GM12878 (cell line): Measurements from ENCODE around the gene ABCB9. TPM values are rescaled to one million over a fixed set of nuclear protein-coding genes. Genes with fewer than 3 reads are reported as not detected.

ENCODE experiments used
- ATAC-seq: fragments of 200-7000 bp; cut with Tn5 transposase; 3 replicates; pipeline ENCODE4 v1.9.1; 2020; ENCODE audit warnings: mild to moderate bottlenecking, moderate library complexity
- BruUV-seq: library from RNA; stranded (reverse); fragments of 400-500 nt; replicated peaks from 2 replicates; lab custom pipeline; 2021; lab: Mats Ljungman, UMichigan
- CTCF ChIA-PET: fragments of 300-600 bp; sonication (Branson Sonifier 250); formaldehyde crosslinking; extraction: SDS; loops from one replicate; lab custom pipeline; 2021; ENCODE audit warnings: inconsistent platforms; lab: Yijun Ruan, JAX
- POLR2A ChIA-PET: fragments of 350-600 bp; formaldehyde crosslinking; extraction: SDS; loops from one replicate; lab custom pipeline; 2021; ENCODE audit warnings: inconsistent platforms; lab: Charles Lee
- RAD21 ChIA-PET: fragments of 300-600 bp; sonication (Branson Sonifier 250); formaldehyde crosslinking; loops from one replicate; lab custom pipeline; 2023; ENCODE audit warnings: antibody characterized with exemption; ENCODE audit not compliant: unreplicated experiment; lab: Charles Lee
- SMC1A ChIA-PET: fragments of 300-600 bp; sonication (Branson Sonifier 250); formaldehyde crosslinking; loops from one replicate; lab custom pipeline; 2023; ENCODE audit not compliant: unreplicated experiment, uncharacterized antibody; lab: Charles Lee
- DNase-seq: peaks from one replicate; pipeline ENCODE4 v3.0.0-alpha.2; 2011; ENCODE audit warnings: low read depth, low spot score
- FAIRE-seq: peaks from 3 replicates; lab custom pipeline; 2011; peaks lifted over from hg19 to GRCh38; lab: Jason Lieb, UNC
- H2AFZ ChIP-seq: 2 replicates; pipeline ENCODE4 v1.6.0; 2011; ENCODE audit warnings: low read depth, low read length, control low read depth; ENCODE audit not compliant: control insufficient read depth
- H3K27ac ChIP-seq: 2 replicates; pipeline ENCODE4 v1.5.1; 2011; ENCODE audit warnings: control low read depth; ENCODE audit not compliant: control insufficient read depth, insufficient read depth
- H3K27me3 ChIP-seq, 2 experiments: replicated peaks in 1 of 2; 2 replicates each; pipeline versions ENCODE4 v1.6.0 to v1.6.1; 2011; ENCODE audit warnings: low read length in 1 of 2; ENCODE audit not compliant: control insufficient read depth in 2 of 2, insufficient read depth in 2 of 2
- H3K36me3 ChIP-seq, 2 experiments: 2 replicates each; pipeline ENCODE4 v1.5.1; 2011; ENCODE audit warnings: low read length in 1 of 2; ENCODE audit not compliant: control insufficient read depth in 2 of 2, insufficient read depth in 2 of 2
- H3K4me1 ChIP-seq: 2 replicates; pipeline ENCODE4 v1.6.1; 2011; ENCODE audit warnings: mild to moderate bottlenecking, low read length, moderate library complexity, mixed read lengths; ENCODE audit not compliant: control insufficient read depth, insufficient read depth
- H3K4me2 ChIP-seq: 2 replicates; pipeline ENCODE4 v1.6.0; 2011; ENCODE audit warnings: control low read depth; ENCODE audit not compliant: control insufficient read depth, insufficient read depth
- H3K4me3 ChIP-seq: fragments of 200-600 bp; sonication (generic); 2 replicates; pipeline ENCODE4 v1.5.1; 2016
- H3K79me2 ChIP-seq: 2 replicates; pipeline ENCODE4 v1.6.0; 2011; ENCODE audit warnings: low read length; ENCODE audit not compliant: control insufficient read depth, insufficient read depth
- H3K9ac ChIP-seq: 2 replicates; pipeline ENCODE4 v1.8.0; 2011; ENCODE audit warnings: low read length, control low read depth, mixed read lengths; ENCODE audit not compliant: control insufficient read depth, insufficient read depth
- H3K9me3 ChIP-seq: replicated peaks from 3 replicates; pipeline ENCODE4 v1.5.1; 2011; ENCODE audit warnings: mild to moderate bottlenecking, low read length; ENCODE audit not compliant: control insufficient read depth, insufficient read depth
- H4K20me1 ChIP-seq: 2 replicates; pipeline ENCODE4 v1.6.0; 2011; ENCODE audit not compliant: control insufficient read depth, insufficient read depth
- CREM ChIP-seq: IDR thresholded peaks from 2 replicates; pipeline ENCODE4 v1.6.1; 2014; ENCODE audit warnings: antibody characterized with exemption, low read depth
- EGR1 ChIP-seq, 2 experiments: IDR thresholded peaks; 1 replicate in 1 of 2; 2 replicates in 1 of 2; pipeline ENCODE4 v1.6.1; 2011 to 2012; ENCODE audit warnings: low read depth in 2 of 2, low read length in 2 of 2, borderline replicate concordance in 1 of 2, mild to moderate bottlenecking in 1 of 2, moderate library complexity in 1 of 2
- EZH2 ChIP-seq: IDR thresholded peaks from 2 replicates; pipeline ENCODE4 v1.6.1; 2012; ENCODE audit warnings: low read depth, mild to moderate bottlenecking, control low read depth, inconsistent platforms, low read length, borderline replicate concordance; ENCODE audit not compliant: control insufficient read depth
- MEF2B ChIP-seq: fragments of 450-650 bp; IDR thresholded peaks from 2 replicates; pipeline ENCODE4 v1.6.1; 2018; ENCODE audit warnings: mild to moderate bottlenecking, moderate library complexity; ENCODE audit not compliant: partially characterized antibody, poor library complexity, severe bottlenecking
- POLR2AphosphoS5 ChIP-seq: IDR thresholded peaks from 2 replicates; pipeline ENCODE4 v1.6.1; 2011; ENCODE audit warnings: mild to moderate bottlenecking, low read length, inconsistent platforms
- SP1 ChIP-seq: IDR thresholded peaks from one replicate; pipeline ENCODE4 v1.6.1; 2011; ENCODE audit warnings: low read depth, low read length
- TBL1XR1 ChIP-seq: IDR thresholded peaks from 2 replicates; pipeline ENCODE4 v1.6.1; 2012; ENCODE audit warnings: low read depth, low read length, improper control_type of control experiment
- WGBS: methylation state at CpG from one replicate; pipeline ENCODE4 v1.1.6; 2016; ENCODE audit warnings: low lambda C conversion rate; ENCODE audit not compliant: insufficient replicate concordance, insufficient coverage; ENCODE audit errors: missing lambda C conversion rate; 5-methylcytosine and 5-hydroxymethylcytosine counted together
- in situ Hi-C: fragments of 300-500 bp; cut with MboI; formaldehyde crosslinking; loops from 9 replicates; pipeline ENCODE4 v1.14.3; 2018; ENCODE audit warnings: mixed read lengths
- intact Hi-C: fragments of 100-400 bp; cut with micrococcal nuclease; formaldehyde crosslinking; loops from one replicate; pipeline ENCODE4 v1.14.2; 2022; ENCODE audit not compliant: unreplicated experiment
- polyA plus RNA-seq, 11 experiments: library from polyadenylated mRNA; depleted of rRNA in 4 of 11; unstranded in 6 of 11; stranded (reverse) in 5 of 11; fragments of >200 nt; fragmentation: Nextera tagmentation in 4 of 11; fragmentation: Illumina TruSeq in 1 of 11; extraction: Ambion mirVana in 4 of 11; extraction: Trizol in 1 of 11; gene quantifications; 1 replicate in 1 of 11; 2 replicates in 10 of 11; pipeline versions ENCODE4 v1.2.1 to v1.2.3, GENCODE V29; 2011 to 2016; ENCODE audit warnings: inconsistent platforms in 2 of 11, missing spikeins in 2 of 11, low read depth in 1 of 11
- total RNA-seq, 4 experiments: library from RNA; depleted of rRNA in 3 of 4; stranded (reverse); fragments of >200 nt in 3 of 4; fragmentation: Illumina TruSeq in 1 of 4; extraction: Trizol in 1 of 4; gene quantifications; 2 replicates each; pipeline versions ENCODE4 v1.2.1 to v1.2.3, GENCODE V29; 2013 to 2021
- TF ChIP-seq, protein P1 (sequence below): fragments of 450-650 bp; IDR thresholded peaks from 2 replicates; pipeline ENCODE4 v1.6.1; 2017; ENCODE audit warnings: mild to moderate bottlenecking, moderate library complexity

Gene ABCB9
- total and polyA plus RNA-seq, 10 of the 15 experiments (the other 5 are each of a cell fraction or from before 2014, with no cell fraction given), result 0.37 to 4.9 (median 3.1) TPM

DNA sequence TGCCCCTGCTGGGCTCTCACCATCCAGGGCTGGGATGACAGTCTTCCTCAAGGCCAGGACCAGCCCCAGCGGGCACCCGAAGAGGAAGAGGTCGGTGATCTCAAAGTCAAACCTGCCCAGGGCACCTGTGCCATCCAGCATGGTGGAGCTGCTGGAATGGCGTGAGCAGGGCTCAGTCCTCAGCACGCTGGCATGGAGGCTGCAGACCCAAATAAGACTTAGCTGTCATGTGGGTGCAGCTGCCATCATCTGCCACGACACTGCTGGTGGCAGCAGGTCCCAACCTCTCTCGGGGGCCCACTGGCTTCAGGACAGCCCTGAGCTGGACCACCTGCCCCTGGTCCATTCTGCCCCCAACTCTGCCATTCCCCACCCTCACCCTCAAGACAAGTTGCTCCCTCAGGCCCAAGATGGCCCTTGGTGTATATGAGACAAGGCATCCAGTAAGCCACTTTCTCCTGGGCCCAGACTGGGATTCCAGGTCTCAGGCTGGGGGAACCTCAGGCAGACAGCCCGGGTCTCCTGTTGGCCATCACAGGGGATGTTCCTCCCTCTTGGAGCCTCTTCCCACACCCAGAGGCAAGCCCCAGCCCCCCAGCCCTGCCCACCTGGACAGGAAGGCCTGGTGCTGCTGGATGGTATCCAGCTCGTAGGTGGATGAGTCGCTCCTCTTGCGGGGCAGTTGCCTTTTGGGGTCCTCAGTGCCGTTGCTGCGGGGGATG, 28.7 kb upstream of the ABCB9 start:
- Histone ChIP-seq H4K20me1 (no peaks in the 10 kb centered on the region), H3K9ac (no peak overlapping the region), H3K36me3 (no peaks in the 10 kb centered on the region), H3K4me3 (no peak overlapping the region), H3K9me3 (no peaks in the 10 kb centered on the region), H3K27ac (no peak overlapping the region), H3K4me2 (no peak overlapping the region), H3K27me3 (no peaks in the 10 kb centered on the region; a peak in 1 of 4 replicates), H2AFZ (no peak overlapping the region), H3K4me1 (peaks cover 9% of the 10 kb centered on the region), H3K79me2 (no peaks in the 10 kb centered on the region)
- WGBS, result 62% methylated on average over 11 of the region's 13 CpGs
- TF ChIP-seq POLR2AphosphoS5, result no peak
- no peak for TF ChIP-seq TBL1XR1
- POLR2A ChIA-PET, result interaction anchor here (0.5 to 1.0 kb wide), 3 partner anchors 91 to 1708 kb away, joined by 3 to 7 read pairs (median 4); no protein-coding TSS in a partner anchor
- CTCF ChIA-PET, result interaction anchor here (2.7 kb wide), 1 partner anchor 243 kb away, joined by 11 read pairs; no protein-coding TSS in a partner anchor
- BruUV-seq, result no TSS peak
- in situ Hi-C loops (no loop called here), intact Hi-C loops (no loop called here)
- no peak for DNase-seq
- ATAC-seq, result no peak
- SMC1A ChIA-PET, result no interaction called here
- RAD21 ChIA-PET, result no interaction called here
- FAIRE-seq, result no peak

DNA sequence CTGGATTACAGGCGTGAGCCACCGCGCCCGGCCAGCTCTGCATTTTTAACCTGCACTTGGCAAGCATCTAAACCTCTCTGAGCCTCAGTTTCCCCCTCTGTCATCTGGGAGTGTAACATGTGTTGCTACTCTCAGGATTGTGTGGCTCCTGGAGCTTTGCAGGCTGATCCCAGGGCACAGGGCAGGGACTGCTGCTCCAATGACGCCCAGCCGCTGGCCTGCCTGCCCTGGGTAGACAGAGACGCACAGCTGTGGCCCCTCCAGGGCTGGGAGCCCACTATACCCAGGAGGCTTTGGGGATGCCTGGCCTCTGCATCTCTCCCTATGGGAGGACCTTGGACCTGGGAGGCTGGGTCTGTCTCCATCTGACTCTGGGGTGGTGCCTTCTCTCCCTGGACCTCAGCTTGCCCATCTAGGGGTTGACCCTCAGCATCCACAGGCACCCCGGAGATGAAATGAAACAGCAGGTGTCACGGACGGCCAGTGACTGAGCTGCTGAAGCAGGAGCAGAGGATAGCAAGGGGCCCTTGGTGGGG, 27.9 kb upstream of the ABCB9 start:
- no peak for DNase-seq
- Histone ChIP-seq H3K4me2 (no peak overlapping the region), H3K9me3 (no peaks in the 10 kb centered on the region), H3K4me3 (no peak overlapping the region), H3K9ac (no peak overlapping the region), H3K4me1 (peaks cover 9% of the 10 kb centered on the region), H3K27ac (no peak overlapping the region), H3K27me3 (no peaks in the 10 kb centered on the region; a peak in 1 of 4 replicates), H4K20me1 (no peaks in the 10 kb centered on the region), H3K36me3 (no peaks in the 10 kb centered on the region), H3K79me2 (no peaks in the 10 kb centered on the region), H2AFZ (no peak overlapping the region)
- no peak for ATAC-seq
- TF ChIP-seq, protein P1, sequence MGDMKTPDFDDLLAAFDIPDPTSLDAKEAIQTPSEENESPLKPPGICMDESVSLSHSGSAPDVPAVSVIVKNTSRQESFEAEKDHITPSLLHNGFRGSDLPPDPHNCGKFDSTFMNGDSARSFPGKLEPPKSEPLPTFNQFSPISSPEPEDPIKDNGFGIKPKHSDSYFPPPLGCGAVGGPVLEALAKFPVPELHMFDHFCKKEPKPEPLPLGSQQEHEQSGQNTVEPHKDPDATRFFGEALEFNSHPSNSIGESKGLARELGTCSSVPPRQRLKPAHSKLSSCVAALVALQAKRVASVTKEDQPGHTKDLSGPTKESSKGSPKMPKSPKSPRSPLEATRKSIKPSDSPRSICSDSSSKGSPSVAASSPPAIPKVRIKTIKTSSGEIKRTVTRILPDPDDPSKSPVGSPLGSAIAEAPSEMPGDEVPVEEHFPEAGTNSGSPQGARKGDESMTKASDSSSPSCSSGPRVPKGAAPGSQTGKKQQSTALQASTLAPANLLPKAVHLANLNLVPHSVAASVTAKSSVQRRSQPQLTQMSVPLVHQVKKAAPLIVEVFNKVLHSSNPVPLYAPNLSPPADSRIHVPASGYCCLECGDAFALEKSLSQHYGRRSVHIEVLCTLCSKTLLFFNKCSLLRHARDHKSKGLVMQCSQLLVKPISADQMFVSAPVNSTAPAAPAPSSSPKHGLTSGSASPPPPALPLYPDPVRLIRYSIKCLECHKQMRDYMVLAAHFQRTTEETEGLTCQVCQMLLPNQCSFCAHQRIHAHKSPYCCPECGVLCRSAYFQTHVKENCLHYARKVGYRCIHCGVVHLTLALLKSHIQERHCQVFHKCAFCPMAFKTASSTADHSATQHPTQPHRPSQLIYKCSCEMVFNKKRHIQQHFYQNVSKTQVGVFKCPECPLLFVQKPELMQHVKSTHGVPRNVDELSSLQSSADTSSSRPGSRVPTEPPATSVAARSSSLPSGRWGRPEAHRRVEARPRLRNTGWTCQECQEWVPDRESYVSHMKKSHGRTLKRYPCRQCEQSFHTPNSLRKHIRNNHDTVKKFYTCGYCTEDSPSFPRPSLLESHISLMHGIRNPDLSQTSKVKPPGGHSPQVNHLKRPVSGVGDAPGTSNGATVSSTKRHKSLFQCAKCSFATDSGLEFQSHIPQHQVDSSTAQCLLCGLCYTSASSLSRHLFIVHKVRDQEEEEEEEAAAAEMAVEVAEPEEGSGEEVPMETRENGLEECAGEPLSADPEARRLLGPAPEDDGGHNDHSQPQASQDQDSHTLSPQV, result no peak
- TF ChIP-seq EZH2 (no peak), SP1 (no peak), MEF2B (no peak), EGR1 (IDR thresholded peaks at IDR 0.05; ENCODE audit: borderline replicate concordance in 1 of 2, low read depth in 2 of 2, low read length in 2 of 2) (no peak), CREM (no peak)
- 47% methylated on average over 10 of the region's 10 CpGs for WGBS
- ChIA-PET SMC1A (no interaction called here), RAD21 (no interaction called here), CTCF (interaction anchor here (1.2 to 2.7 kb wide), 2 partner anchors 159 to 244 kb away, joined by 3 to 11 read pairs; no protein-coding TSS in a partner anchor), POLR2A (interaction anchor here (0.5 to 1.0 kb wide), 5 partner anchors 52 to 1022 kb away, joined by 3 to 4 read pairs (median 3); no protein-coding TSS in a partner anchor)
- in situ Hi-C loops (no loop called here), intact Hi-C loops (no loop called here)
- no TSS peak for BruUV-seq
- FAIRE-seq, result no peak
